ENCODE data around the gene FXR2.

DNA sequence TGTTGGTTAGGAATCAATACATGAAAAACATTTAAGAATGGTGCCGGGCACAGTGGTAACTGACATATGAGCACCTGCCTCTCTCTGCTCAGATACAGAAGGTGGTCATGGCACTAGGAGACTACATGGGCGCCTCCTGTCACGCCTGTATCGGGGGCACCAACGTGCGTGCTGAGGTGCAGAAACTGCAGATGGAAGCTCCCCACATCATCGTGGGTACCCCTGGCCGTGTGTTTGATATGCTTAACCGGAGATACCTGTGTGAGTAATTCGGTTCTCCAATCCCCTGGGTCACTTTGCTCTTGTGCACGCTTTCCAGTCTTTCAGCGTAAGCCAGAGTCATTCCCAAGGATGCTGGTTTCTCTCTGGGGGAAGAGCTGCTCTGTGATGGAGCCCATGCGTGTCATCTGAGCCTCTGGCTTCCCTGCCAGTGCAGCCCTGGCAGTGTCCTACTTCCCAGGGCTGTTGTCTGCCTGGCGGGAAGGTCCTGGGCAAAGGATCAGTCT, 38.2 kb downstream of the FXR2 start:
- no peak for TF ChIP-seq SIN3A (IDR thresholded peaks at IDR 0.05; ENCODE audit: borderline replicate concordance, insufficient read depth, low read length)
- TF ChIP-seq, protein P1, sequence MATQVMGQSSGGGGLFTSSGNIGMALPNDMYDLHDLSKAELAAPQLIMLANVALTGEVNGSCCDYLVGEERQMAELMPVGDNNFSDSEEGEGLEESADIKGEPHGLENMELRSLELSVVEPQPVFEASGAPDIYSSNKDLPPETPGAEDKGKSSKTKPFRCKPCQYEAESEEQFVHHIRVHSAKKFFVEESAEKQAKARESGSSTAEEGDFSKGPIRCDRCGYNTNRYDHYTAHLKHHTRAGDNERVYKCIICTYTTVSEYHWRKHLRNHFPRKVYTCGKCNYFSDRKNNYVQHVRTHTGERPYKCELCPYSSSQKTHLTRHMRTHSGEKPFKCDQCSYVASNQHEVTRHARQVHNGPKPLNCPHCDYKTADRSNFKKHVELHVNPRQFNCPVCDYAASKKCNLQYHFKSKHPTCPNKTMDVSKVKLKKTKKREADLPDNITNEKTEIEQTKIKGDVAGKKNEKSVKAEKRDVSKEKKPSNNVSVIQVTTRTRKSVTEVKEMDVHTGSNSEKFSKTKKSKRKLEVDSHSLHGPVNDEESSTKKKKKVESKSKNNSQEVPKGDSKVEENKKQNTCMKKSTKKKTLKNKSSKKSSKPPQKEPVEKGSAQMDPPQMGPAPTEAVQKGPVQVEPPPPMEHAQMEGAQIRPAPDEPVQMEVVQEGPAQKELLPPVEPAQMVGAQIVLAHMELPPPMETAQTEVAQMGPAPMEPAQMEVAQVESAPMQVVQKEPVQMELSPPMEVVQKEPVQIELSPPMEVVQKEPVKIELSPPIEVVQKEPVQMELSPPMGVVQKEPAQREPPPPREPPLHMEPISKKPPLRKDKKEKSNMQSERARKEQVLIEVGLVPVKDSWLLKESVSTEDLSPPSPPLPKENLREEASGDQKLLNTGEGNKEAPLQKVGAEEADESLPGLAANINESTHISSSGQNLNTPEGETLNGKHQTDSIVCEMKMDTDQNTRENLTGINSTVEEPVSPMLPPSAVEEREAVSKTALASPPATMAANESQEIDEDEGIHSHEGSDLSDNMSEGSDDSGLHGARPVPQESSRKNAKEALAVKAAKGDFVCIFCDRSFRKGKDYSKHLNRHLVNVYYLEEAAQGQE (IDR thresholded peaks at IDR 0.05; ENCODE audit: insufficient read depth in 1 of 2, low read depth in 2 of 2, low read length in 2 of 2), result no peak
- no peak for TF ChIP-seq TAF1 (IDR thresholded peaks at IDR 0.05; ENCODE audit: borderline replicate concordance, insufficient read depth, low read length)
